Measurements from ENCODE around the gene PIK3R1.

- no peak for TF ChIP-seq CTCF (IDR thresholded peaks at IDR 0.05)
- no peak for TF ChIP-seq POLR2AphosphoS5 (IDR thresholded peaks at IDR 0.05)
- no peak for TF ChIP-seq POLR2A (IDR thresholded peaks at IDR 0.05)
Observed at GRCh38 chr5:68289498-68289897, 73.9 kb downstream of the PIK3R1 start.

All from prostate gland (tissue), 2 donors.